Measurements from ENCODE around the gene DRD5.
"Not testable (repeated sequence)": the region's sequence is repeated elsewhere in the genome, so short reads cannot be mapped to it uniquely, and the experiment has no call there.

The DRD5 gene

DNA sequence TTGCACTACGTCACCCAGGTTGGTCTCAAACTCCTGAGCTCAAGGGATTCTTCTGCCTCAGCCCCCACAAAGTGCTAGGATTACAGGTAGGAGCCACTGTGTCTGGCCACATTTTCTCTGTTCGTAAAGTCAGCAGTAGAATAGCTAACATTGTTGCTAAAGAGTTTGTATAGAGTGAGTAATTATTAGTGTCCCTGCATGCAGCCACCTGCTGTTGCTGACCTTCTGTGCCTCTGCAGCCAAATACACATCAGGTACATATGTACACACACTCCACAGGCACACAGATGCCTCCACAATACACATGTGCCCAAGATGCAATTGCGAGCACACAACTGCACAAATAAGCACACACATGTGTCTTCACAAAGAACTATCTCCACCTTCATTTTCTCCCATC is 10.9 kb downstream of the DRD5 start:
- TF ChIP-seq, protein P1, sequence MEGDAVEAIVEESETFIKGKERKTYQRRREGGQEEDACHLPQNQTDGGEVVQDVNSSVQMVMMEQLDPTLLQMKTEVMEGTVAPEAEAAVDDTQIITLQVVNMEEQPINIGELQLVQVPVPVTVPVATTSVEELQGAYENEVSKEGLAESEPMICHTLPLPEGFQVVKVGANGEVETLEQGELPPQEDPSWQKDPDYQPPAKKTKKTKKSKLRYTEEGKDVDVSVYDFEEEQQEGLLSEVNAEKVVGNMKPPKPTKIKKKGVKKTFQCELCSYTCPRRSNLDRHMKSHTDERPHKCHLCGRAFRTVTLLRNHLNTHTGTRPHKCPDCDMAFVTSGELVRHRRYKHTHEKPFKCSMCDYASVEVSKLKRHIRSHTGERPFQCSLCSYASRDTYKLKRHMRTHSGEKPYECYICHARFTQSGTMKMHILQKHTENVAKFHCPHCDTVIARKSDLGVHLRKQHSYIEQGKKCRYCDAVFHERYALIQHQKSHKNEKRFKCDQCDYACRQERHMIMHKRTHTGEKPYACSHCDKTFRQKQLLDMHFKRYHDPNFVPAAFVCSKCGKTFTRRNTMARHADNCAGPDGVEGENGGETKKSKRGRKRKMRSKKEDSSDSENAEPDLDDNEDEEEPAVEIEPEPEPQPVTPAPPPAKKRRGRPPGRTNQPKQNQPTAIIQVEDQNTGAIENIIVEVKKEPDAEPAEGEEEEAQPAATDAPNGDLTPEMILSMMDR (IDR thresholded peaks at IDR 0.05; ENCODE audit: control insufficient read depth, insufficient read depth, low read depth, low read length, missing control alignments), result no peak
- no peak overlapping the region for H3K4me3 ChIP-seq (ENCODE audit: control insufficient read depth, low read depth, low read length)
- DNase-seq (ENCODE audit: low read depth), result no peak

DNA sequence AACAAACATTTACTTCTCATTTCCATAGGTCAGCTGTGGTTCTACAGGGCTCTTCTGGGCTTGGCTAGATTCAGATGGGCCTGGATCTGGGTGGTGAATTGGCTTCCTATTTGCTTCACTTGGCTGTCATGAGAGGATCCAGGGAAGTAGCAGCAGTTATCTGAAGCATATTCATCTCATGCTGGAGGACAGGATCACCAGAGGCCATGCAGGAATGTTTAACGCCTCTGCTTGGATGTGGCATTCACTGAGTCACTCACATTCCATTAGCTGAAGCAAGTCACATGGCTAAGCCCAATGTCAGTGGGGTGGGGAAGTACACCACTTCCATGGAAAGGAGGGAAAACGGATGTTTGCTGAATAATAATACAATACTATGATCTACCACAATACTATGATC is 15.2 kb downstream of the DRD5 start:
- not testable (repeated sequence) for DNase-seq (ENCODE audit: low read depth); H3K4me3 ChIP-seq (ENCODE audit: control insufficient read depth, low read depth, low read length)

DNA sequence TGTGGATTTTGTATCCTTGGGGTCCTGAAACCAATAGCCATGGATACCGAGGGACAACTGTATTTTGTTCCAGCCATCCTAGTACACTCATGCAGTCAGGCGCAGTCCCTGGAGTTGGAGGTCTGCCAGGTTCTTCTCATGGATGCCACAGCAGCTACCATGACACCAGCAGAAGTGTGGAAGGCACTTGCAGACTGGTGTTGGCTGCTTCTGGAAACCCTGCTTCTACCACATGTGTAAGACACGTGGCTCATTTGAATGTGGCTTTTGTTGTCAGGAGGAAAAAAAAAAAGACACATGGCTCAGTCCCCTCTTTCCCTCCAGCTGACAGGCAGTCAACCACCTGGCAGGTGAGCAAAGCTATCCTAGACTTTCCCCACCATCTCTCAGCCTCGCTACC is 19.4 kb downstream of the DRD5 start:
- no peak overlapping the region for H3K4me3 ChIP-seq (ENCODE audit: control insufficient read depth, low read depth, low read length)
- TF ChIP-seq, protein P1 (IDR thresholded peaks at IDR 0.05; ENCODE audit: control insufficient read depth, insufficient read depth, low read depth, low read length, missing control alignments), result no peak
- DNase-seq (ENCODE audit: low read depth), result no peak

DNA sequence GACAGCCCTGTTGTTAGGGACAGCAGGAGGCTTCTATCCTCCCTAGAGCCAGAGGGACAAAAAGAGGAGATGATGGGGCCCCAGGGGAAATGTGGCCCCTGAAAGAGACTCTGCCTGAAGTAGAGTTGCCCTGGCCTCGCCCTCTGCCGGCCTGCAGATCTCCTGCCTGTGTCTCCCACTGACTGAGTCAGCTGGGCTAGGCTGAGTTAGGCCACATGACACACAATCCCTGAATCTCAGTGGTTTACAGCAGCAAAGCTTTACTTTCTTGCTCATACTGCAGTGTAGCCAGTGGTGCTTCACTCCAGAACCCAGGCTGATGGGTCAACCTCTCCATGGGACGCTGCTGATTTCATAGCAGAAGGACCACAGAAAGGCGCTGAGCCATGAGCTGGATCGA is 23.5 kb downstream of the DRD5 start:
- no peak for DNase-seq (ENCODE audit: low read depth)
- TF ChIP-seq, protein P1 (IDR thresholded peaks at IDR 0.05; ENCODE audit: control insufficient read depth, insufficient read depth, low read depth, low read length, missing control alignments), result no peak
- H3K4me3 ChIP-seq (ENCODE audit: control insufficient read depth, low read depth, low read length), result no peak overlapping the region

DNA sequence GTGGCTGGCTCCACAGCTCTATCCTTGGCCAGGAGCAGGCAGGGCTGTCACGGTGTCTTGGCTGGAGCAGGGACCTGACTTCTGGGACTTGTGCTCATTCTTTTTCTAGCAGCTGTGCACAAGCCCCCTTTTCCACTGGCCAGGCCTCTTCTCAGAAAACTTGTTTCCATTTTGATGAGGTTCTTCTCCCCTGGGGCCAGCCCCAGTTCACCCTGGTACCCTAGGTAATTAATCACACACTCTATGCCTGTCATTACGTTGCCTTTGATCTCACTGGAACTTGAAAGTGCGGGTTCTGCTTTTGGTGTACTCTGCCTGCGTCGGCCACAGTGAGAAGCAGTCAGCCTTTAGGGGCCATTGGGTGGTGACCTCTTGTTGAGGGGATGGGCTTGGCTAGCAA is 26.6 kb downstream of the DRD5 start:
- TF ChIP-seq, protein P1 (IDR thresholded peaks at IDR 0.05; ENCODE audit: control insufficient read depth, insufficient read depth, low read depth, low read length, missing control alignments), result no peak
- no peak for DNase-seq (ENCODE audit: low read depth)
- H3K4me3 ChIP-seq (ENCODE audit: control insufficient read depth, low read depth, low read length), result no peak overlapping the region

DNA sequence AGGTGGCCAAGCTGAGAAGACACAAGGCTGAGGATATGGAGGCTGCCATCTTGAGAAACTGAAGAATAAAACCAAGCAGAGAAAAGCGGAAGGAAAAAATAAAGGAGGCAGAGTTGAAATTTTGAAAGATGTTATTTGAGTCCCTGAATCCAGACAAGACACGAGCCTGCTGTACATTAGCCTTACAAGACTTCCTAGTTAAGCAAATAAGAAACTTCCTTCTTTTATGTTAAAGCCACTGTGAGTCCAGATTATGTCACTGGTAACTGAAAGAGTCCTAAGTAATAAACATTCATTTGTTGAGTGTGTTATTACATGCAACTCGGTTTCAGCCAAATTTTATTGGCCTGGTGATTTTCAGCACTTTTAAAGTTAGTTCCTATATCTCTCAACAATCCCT is 30.4 kb downstream of the DRD5 start:
- no peak overlapping the region for H3K4me3 ChIP-seq (ENCODE audit: control insufficient read depth, low read depth, low read length)
- TF ChIP-seq, protein P1 (IDR thresholded peaks at IDR 0.05; ENCODE audit: control insufficient read depth, insufficient read depth, low read depth, low read length, missing control alignments), result no peak
- DNase-seq (ENCODE audit: low read depth), result no peak

DNA sequence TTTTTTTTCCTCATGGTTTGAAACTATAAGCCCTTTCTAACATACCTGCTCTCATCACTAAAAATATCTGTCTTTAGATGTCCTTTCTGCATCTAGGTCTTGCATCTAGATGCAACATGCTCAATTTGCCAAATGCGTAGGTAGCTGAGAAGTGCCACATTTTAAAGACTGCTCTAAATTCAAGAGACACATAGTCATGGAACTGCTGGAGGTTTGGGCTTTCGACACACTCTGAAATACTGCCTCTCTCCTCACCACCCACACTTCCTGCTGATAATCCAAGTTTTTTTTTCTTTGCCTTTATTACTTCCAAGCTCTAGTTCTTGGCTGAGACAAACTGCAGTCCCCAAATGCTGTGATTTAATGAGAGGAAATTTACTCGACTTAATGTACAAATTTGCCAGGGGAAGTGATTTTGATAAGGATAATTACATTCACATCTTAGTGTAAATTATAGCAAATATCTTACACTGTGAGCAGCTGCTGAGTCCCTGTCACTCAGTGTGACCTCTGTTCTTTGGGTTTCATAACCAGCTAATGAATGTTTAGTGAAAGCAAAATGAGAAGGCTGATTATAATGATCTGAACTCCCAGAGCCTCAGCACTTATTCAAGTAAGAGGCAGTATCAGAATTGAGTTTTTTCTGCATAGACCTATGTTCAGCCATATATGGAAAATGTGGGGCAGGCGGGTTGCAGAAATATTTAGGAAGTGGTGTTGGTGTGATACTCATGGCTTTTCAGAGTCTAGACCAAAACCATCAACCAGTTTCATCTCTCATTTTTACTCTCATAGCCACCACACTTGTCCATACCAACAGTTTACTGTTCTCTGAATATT is 31.3 kb downstream of the DRD5 start:
- no peak overlapping the region for H3K4me3 ChIP-seq (ENCODE audit: control insufficient read depth, low read depth, low read length)
- TF ChIP-seq, protein P1 (IDR thresholded peaks at IDR 0.05; ENCODE audit: control insufficient read depth, insufficient read depth, low read depth, low read length, missing control alignments), result no peak
- DNase-seq (ENCODE audit: low read depth), result no peak
